Mesothelial cell of epicardium (in vitro differentiated cells): ENCODE data around the gene ACOXL. TPM values are rescaled to one million over a fixed set of nuclear protein-coding genes. Genes with fewer than 3 reads are reported as not detected.
"Not testable (repeated sequence)": the region's sequence is repeated elsewhere in the genome, so short reads cannot be mapped to it uniquely, and the experiment has no call there.

ENCODE experiments used
- DNase-seq, 2 experiments: peaks; one replicate each; pipeline ENCODE4 v3.0.0; 2021; ENCODE audit warnings: low spot score in 2 of 2; ENCODE audit not compliant: unreplicated experiment in 2 of 2
- H3K27ac Mint-ChIP-seq: 2 replicates; pipeline ENCODE4 v1.8.0; 2021; ENCODE audit warnings: mixed read lengths
- H3K27me3 Mint-ChIP-seq: 2 replicates; pipeline ENCODE4 v1.8.0; 2021; ENCODE audit warnings: low read depth, mixed read lengths
- H3K36me3 Mint-ChIP-seq: 2 replicates; pipeline ENCODE4 v1.8.0; 2021; ENCODE audit warnings: mixed read lengths
- H3K4me1 Mint-ChIP-seq: 2 replicates; pipeline ENCODE4 v1.8.0; 2021; ENCODE audit warnings: mixed read lengths
- H3K4me3 Mint-ChIP-seq: 2 replicates; pipeline ENCODE4 v1.8.0; 2021; ENCODE audit warnings: mild to moderate bottlenecking, moderate library complexity, mixed read lengths
- H3K9me3 Mint-ChIP-seq: 2 replicates; pipeline ENCODE4 v1.8.0; 2021; ENCODE audit warnings: mixed read lengths
- CTCF ChIP-seq: fragments of 200-600 bp; sonication (generic); IDR thresholded peaks from one replicate; pipeline ENCODE4 v1.5.0; 2021; ENCODE audit warnings: antibody characterized with exemption; ENCODE audit not compliant: unreplicated experiment
- total RNA-seq: library from RNA; stranded (reverse); gene quantifications from 3 replicates; pipeline ENCODE4 v1.2.1, GENCODE V29; 2021

ACOXL gene
- total RNA-seq, 1 donor from 2014 or later = 0.20 TPM

GRCh38 chr2:111042261-111042660 lies 309.9 kb downstream of the ACOXL start:
- Mint-ChIP-seq H3K27ac (no peak overlapping the region), H3K4me1 (peaks cover 23% of the 10 kb centered on the region), H3K4me3 (no peak overlapping the region), H3K36me3 (no peaks in the 10 kb centered on the region), H3K27me3 (peaks cover 85% of the 10 kb centered on the region), H3K9me3 (no peaks in the 10 kb centered on the region)
- no peak for TF ChIP-seq CTCF
- DNase-seq = no peak

- H3K27me3 Mint-ChIP-seq = peaks cover 85% of the 10 kb centered on the region
Observed at GRCh38 chr2:111042772-111043771, 310.7 kb downstream of the ACOXL start.

GRCh38 chr2:111044066-111044465 lies 311.7 kb downstream of the ACOXL start:
- DNase-seq = no peak
- no peak for TF ChIP-seq CTCF
- H3K36me3 Mint-ChIP-seq = no peaks in the 10 kb centered on the region
- no peaks in the 10 kb centered on the region for H3K9me3 Mint-ChIP-seq
- H3K4me1 Mint-ChIP-seq = peaks cover 26% of the 10 kb centered on the region
- no peak overlapping the region for H3K4me3 Mint-ChIP-seq
- peaks cover 85% of the 10 kb centered on the region for H3K27me3 Mint-ChIP-seq
- no peak overlapping the region for H3K27ac Mint-ChIP-seq

More at GRCh38 chr2:111042772-111043771, 310.7 kb downstream of the ACOXL start:
- Mint-ChIP-seq H3K4me1 (peaks cover 26% of the 10 kb centered on the region), H3K36me3 (no peaks in the 10 kb centered on the region), H3K27ac (no peak overlapping the region), H3K9me3 (no peaks in the 10 kb centered on the region), H3K4me3 (no peak overlapping the region)
- TF ChIP-seq CTCF = no peak
- no peak for DNase-seq

GRCh38 chr2:111045236-111045635 lies 312.9 kb downstream of the ACOXL start:
- H3K36me3 Mint-ChIP-seq, H3K4me3 Mint-ChIP-seq, H3K9me3 Mint-ChIP-seq, DNase-seq, H3K27ac Mint-ChIP-seq: not testable (repeated sequence)
- Mint-ChIP-seq H3K4me1 (peaks cover 29% of the 10 kb centered on the region), H3K27me3 (peaks cover 80% of the 10 kb centered on the region)

GRCh38 chr2:111045771-111046444 lies 313.5 kb downstream of the ACOXL start:
- H3K9me3 Mint-ChIP-seq = no peaks in the 10 kb centered on the region

More at GRCh38 chr2:111045771-111046444, 313.5 kb downstream of the ACOXL start:
- DNase-seq = no peak
- Mint-ChIP-seq H3K27me3 (peaks cover 73% of the 10 kb centered on the region), H3K36me3 (no peaks in the 10 kb centered on the region), H3K4me3 (no peak overlapping the region), H3K27ac (no peak overlapping the region), H3K4me1 (peaks cover 33% of the 10 kb centered on the region)
- no peak for TF ChIP-seq CTCF
